HepG2 (cell line): ENCODE data around the gene MTUS2. TPM values are rescaled to one million over a fixed set of nuclear protein-coding genes. Genes with fewer than 3 reads are reported as not detected.

Experiments used
- ADNP ChIP-seq: sonication (generic); formaldehyde crosslinking; IDR thresholded peaks from 2 replicates; pipeline ENCODE4 v1.4.0; 2020; ENCODE audit warnings: missing genetic modification reagents
- HDAC1 ChIP-seq: sonication (generic); formaldehyde crosslinking; IDR thresholded peaks from 2 replicates; pipeline ENCODE4 v1.5.1; 2020; ENCODE audit warnings: mild to moderate bottlenecking, missing genetic modification reagents
- MTA3 ChIP-seq: sonication (generic); formaldehyde crosslinking; IDR thresholded peaks from 2 replicates; pipeline ENCODE4 v1.4.0; 2020; ENCODE audit warnings: missing genetic modification reagents
- ZBTB38 ChIP-seq: sonication (generic); formaldehyde crosslinking; IDR thresholded peaks from 2 replicates; pipeline ENCODE4 v1.5.1; 2020; ENCODE audit warnings: mild to moderate bottlenecking, missing genetic modification reagents
- ZNF142 ChIP-seq: sonication (generic); formaldehyde crosslinking; IDR thresholded peaks from 2 replicates; pipeline ENCODE4 v1.4.0; 2020; ENCODE audit warnings: missing genetic modification reagents
- ZNF563 ChIP-seq: sonication (generic); formaldehyde crosslinking; IDR thresholded peaks from 2 replicates; pipeline ENCODE4 v1.8.0; 2022; ENCODE audit warnings: mild to moderate bottlenecking, moderate library complexity, missing genetic modification reagents
- ZNF720 ChIP-seq: sonication (generic); formaldehyde crosslinking; IDR thresholded peaks from 2 replicates; pipeline ENCODE4 v1.4.0; 2020; ENCODE audit warnings: missing genetic modification reagents
- polyA plus RNA-seq, 8 experiments: library from polyadenylated mRNA; depleted of rRNA in 3 of 8; stranded (reverse) in 7 of 8; unstranded in 1 of 8; fragments of >200 nt; fragmentation: Illumina TruSeq in 4 of 8; extraction: Trizol in 4 of 8; gene quantifications; 2 replicates each; pipeline versions ENCODE4 v1.2.1 to v1.2.3, GENCODE V29; 2011 to 2016; ENCODE audit warnings: low read depth in 4 of 8, missing spikeins in 1 of 8, mixed read lengths in 1 of 8; ENCODE audit not compliant: insufficient read depth in 1 of 8
- total RNA-seq, 5 experiments: library from RNA; depleted of rRNA; stranded (reverse); fragments of >200 nt; fragmentation: Illumina TruSeq; extraction: Trizol; gene quantifications; 2 replicates each; pipeline ENCODE4 v1.2.3, GENCODE V29; 2016; ENCODE audit warnings: low read depth in 1 of 5
- TF ChIP-seq, protein P1 (sequence below): fragments of 450-650 bp; IDR thresholded peaks from 2 replicates; pipeline ENCODE4 v1.6.1; 2017; ENCODE audit warnings: mild to moderate bottlenecking

Gene MTUS2
- total and polyA plus RNA-seq, 2 of the 13 experiments (the other 11 are each of a cell fraction or from before 2014, with no cell fraction given): not detected

- TF ChIP-seq, protein P1, sequence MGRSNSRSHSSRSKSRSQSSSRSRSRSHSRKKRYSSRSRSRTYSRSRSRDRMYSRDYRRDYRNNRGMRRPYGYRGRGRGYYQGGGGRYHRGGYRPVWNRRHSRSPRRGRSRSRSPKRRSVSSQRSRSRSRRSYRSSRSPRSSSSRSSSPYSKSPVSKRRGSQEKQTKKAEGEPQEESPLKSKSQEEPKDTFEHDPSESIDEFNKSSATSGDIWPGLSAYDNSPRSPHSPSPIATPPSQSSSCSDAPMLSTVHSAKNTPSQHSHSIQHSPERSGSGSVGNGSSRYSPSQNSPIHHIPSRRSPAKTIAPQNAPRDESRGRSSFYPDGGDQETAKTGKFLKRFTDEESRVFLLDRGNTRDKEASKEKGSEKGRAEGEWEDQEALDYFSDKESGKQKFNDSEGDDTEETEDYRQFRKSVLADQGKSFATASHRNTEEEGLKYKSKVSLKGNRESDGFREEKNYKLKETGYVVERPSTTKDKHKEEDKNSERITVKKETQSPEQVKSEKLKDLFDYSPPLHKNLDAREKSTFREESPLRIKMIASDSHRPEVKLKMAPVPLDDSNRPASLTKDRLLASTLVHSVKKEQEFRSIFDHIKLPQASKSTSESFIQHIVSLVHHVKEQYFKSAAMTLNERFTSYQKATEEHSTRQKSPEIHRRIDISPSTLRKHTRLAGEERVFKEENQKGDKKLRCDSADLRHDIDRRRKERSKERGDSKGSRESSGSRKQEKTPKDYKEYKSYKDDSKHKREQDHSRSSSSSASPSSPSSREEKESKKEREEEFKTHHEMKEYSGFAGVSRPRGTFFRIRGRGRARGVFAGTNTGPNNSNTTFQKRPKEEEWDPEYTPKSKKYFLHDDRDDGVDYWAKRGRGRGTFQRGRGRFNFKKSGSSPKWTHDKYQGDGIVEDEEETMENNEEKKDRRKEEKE: no peak
- TF ChIP-seq ZNF720 (CRISPR knock-in tag): no peak
- TF ChIP-seq ADNP (CRISPR knock-in tag): no peak
- TF ChIP-seq ZBTB38 (CRISPR knock-in tag): no peak
- TF ChIP-seq HDAC1: no peak
- TF ChIP-seq ZNF142 (CRISPR knock-in tag): no peak
- no peak for TF ChIP-seq MTA3 (CRISPR knock-in tag)
- TF ChIP-seq ZNF563: no peak
- TF ChIP-seq, all 625 proteins: peak for 0
These were observed 704.5 kb downstream of the MTUS2 start (continued) for GRCh38 chr13:29524641-29525040.
